CD4-positive, alpha-beta T cell treated with Interleukin-15 for 4 hours (primary cell): ENCODE results near the gene DAND5.
"Not testable (repeated sequence)": the region's sequence is repeated elsewhere in the genome, so short reads cannot be mapped to it uniquely, and the experiment has no call there.

ENCODE experiments used
- DNase-seq: peaks from one replicate; pipeline ENCODE4 v3.0.0-alpha.2; 2020; ENCODE audit warnings: low spot score

Gene DAND5

GRCh38 chr19:12967907-12968306 is 1.5 kb upstream of the DAND5 start:
- DNase-seq = no peak

- DNase-seq = no peak
Observed at GRCh38 chr19:12970070-12970820, 869 bp downstream of the DAND5 start.

- no peak for DNase-seq
Observed at GRCh38 chr19:12973236-12973635, 3.9 kb downstream of the DAND5 start.

- no peak for DNase-seq
Observed at GRCh38 chr19:12974301-12975220, 5.2 kb downstream of the DAND5 start.

GRCh38 chr19:12975221-12975741 is 5.9 kb downstream of the DAND5 start:
- DNase-seq = no peak

- not testable (repeated sequence) for DNase-seq
Observed at GRCh38 chr19:12976109-12976508, 6.7 kb downstream of the DAND5 start.

- no peak for DNase-seq
Observed at GRCh38 chr19:12979974-12980373, 10.6 kb downstream of the DAND5 start.

GRCh38 chr19:12982648-12983047 is 13.3 kb downstream of the DAND5 start:
- DNase-seq = no peak

GRCh38 chr19:12983091-12983490 is 13.7 kb downstream of the DAND5 start:
- no peak for DNase-seq

- peak; percentile 82 for DNase-seq
Observed at GRCh38 chr19:12983542-12984142, 14.3 kb downstream of the DAND5 start.

- no peak for DNase-seq
Observed at GRCh38 chr19:12984143-12984627, 14.8 kb downstream of the DAND5 start.

- no peak for DNase-seq
Observed at GRCh38 chr19:12984683-12985048, 15.3 kb downstream of the DAND5 start.

- DNase-seq = no peak
Observed at GRCh38 chr19:12985049-12985776, 15.8 kb downstream of the DAND5 start.

GRCh38 chr19:12986726-12987125 is 17.4 kb downstream of the DAND5 start:
- DNase-seq = no peak

- DNase-seq = no peak
Observed at GRCh38 chr19:12987190-12987589, 17.8 kb downstream of the DAND5 start.

- DNase-seq = no peak
Observed at GRCh38 chr19:12987781-12988180, 18.4 kb downstream of the DAND5 start.

GRCh38 chr19:12990431-12990830 is 21.1 kb downstream of the DAND5 start:
- DNase-seq = no peak

GRCh38 chr19:12990853-12991252 is 21.5 kb downstream of the DAND5 start:
- DNase-seq = no peak

- DNase-seq = no peak
Observed at GRCh38 chr19:12991296-12991695, 21.9 kb downstream of the DAND5 start.

- DNase-seq = no peak
Observed at GRCh38 chr19:12992729-12993128, 23.4 kb downstream of the DAND5 start.

GRCh38 chr19:12993562-12993961 is 24.2 kb downstream of the DAND5 start:
- no peak for DNase-seq
